GM12872 (cell line): ENCODE data around the gene B4GALNT4.

Experiments
- TF ChIP-seq, protein P1 (sequence below): IDR thresholded peaks from 3 replicates; pipeline ENCODE4 v1.5.1; 2011; ENCODE audit warnings: low read depth, mild to moderate bottlenecking, low read length, moderate library complexity; ENCODE audit not compliant: insufficient read depth

B4GALNT4 gene

DNA sequence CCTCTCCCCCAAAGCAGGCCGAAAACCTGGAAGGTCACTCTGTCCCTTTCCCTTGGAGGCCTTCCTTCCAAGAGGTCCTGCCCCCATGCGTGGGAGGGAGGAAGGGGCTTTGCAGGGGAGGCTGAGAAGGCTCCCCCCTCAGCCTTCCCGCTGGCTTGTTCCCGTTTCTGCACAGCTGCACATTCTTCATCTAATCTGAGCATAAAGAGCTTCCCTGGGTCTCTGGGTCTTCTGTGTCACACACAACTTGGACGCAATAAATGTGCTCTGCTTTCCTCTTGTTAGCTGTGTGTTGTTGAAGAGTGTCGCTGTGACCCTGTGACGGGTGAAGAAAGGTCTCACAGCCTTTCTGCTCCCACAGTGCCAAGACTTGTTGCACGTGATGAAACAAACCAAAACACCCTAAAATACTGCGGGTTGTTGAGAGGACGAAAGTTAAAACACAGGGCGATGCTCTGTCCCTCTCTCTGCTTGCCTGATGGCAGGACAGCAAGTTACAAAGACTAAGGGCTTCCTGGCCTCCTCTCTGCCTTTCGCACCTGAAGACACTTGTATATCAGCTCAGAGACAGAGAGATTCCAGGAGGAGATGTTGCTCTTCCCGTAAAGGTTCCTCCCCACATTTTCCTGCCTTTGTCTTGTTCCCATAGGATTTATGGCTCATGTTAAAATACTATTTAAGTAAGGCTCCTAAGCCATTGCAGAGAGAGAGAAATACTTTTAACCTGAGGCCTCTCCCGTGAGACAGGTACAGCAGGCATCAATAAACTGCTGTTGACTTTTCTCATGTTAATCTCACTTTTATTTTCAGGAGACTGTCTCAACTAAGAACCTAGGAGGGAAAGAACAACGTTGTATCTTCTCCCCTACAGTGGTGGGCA, 33.3 kb upstream of the B4GALNT4 start:
- TF ChIP-seq, protein P1, sequence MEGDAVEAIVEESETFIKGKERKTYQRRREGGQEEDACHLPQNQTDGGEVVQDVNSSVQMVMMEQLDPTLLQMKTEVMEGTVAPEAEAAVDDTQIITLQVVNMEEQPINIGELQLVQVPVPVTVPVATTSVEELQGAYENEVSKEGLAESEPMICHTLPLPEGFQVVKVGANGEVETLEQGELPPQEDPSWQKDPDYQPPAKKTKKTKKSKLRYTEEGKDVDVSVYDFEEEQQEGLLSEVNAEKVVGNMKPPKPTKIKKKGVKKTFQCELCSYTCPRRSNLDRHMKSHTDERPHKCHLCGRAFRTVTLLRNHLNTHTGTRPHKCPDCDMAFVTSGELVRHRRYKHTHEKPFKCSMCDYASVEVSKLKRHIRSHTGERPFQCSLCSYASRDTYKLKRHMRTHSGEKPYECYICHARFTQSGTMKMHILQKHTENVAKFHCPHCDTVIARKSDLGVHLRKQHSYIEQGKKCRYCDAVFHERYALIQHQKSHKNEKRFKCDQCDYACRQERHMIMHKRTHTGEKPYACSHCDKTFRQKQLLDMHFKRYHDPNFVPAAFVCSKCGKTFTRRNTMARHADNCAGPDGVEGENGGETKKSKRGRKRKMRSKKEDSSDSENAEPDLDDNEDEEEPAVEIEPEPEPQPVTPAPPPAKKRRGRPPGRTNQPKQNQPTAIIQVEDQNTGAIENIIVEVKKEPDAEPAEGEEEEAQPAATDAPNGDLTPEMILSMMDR = no peak

DNA sequence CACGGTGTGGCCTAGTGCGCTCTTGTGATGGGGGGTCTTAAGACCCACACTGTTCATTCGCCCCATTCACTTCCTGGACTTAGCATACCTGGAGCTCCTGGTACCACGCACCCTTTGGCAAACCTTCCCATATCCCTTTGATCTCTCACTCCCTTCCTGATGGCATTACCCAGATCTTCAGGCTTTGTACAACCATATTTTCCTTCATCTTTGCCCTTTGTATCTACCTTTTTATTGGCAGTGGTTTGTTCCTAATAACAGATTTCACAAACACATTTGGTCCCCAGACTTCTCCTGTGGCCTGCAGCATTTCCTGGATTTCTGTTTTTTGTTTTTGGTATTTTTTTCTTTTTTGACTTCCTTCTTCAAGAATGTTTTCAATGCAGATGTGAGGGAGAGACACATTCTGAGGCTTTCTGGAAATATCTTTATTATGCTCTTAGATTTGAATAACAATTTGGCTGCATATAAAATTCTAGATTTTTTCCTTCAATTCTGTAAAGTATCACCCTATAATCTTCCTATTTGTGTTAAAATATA, 32.6 kb upstream of the B4GALNT4 start:
- TF ChIP-seq, protein P1 = no peak

DNA sequence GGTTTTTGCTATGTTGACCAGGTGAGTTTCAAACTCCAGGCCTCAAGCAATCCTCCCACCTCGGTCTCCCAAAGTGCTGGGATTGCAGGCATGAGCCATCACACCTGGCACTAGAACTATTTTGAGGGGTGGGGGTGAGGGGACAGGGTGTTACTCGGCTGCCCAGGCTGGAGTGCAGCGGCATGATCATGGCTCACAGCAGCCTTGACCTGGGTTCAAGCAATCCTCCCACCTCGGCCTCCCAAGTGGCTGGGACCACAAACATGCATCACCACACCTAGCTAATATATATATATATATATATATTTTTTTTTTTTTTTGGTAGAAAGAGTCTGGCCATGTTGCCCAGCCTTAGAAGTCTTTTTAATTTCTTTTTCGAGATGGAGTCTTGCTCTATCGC, 31.6 kb upstream of the B4GALNT4 start:
- TF ChIP-seq, protein P1 = no peak

DNA sequence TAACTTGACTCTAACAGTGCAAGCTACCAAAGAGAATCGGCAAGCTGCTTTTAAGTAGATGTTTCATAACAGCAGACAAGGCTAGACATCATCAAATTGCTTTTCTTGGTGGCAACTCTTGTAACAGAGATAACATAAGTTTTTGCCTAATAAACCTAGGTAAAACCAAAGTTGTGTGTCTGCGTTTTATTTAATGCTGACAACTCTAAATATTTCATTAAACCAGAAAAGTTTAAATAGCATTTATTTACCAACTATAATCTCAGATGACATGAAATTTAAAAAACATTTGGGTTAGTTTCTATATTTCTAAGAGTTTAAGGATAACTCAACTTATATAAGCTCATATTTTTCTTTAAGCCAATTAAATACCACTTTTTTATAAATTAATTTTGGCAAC, 29.3 kb upstream of the B4GALNT4 start:
- TF ChIP-seq, protein P1 = no peak

DNA sequence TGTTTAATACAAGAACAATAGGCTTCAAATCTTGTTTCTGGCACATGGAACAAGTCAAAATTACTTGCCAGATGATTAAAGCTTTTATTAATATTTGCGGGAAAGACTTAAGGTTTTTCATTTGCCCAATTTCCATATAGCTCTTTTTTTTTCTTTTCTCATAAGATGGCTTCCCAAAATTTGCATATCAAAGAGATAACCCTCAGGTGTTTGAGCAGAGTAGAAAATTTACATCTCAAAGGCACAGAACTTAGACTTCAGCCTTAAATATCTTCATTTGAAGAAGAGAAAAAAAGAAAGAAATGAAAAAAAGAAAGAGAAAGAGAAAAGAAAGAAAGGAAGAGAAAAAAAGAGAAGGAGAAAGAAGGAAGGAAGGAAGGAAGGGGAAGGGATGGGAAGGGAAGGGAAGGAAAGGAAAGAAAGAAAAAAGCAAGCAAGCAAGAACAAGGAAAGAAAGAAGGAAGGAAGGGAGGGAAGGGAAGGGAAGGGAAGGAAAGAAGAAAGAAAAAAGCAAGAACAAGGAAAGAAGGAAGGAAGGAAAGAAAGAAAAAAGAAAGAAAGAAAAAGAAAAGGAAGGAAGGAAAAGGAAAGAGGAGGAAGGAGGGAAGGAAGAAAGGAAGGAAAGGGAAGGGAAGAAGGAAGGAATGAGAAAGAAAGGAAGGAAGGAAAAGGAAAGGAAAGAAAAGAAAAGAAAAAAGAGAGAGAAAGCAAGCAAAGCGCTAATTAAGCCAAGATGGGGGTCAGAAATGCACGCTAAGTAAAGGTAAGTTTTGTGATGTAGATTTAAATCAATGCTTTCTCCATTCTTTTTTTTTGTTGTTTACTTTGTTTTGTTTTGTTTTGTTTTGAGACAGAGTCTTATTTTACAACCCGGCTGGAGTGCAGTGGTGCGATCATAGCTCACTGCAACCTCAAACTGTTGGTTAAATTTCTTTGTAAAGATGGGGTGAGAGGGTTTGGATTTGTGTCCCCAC, 28.5 kb upstream of the B4GALNT4 start:
- TF ChIP-seq, protein P1 = no peak

DNA sequence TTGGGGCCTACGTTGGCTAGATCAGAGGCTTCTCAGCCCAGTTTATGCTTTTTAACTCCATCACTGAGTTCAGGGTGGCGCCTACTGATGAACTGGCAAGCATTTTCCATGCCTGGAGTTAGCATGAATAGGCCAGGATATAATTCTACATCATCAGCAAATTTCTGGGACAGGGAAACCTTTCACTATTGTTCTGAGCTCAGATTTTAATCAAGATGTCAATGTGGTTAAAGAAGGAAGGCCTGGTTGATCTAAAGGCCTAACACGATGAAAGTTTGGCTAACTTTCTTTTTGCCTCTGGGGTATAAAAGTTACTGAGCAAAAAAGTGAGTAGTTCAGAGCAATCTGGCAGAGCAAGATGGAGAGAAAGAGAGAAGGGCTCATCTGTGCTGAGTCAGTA, 27.0 kb upstream of the B4GALNT4 start:
- TF ChIP-seq, protein P1 = no peak
